NCI-H2196 (cell line): Measurements from ENCODE around the gene SND1.

Source experiments
- DNase-seq: peaks from one replicate; lab custom pipeline; 2025; ENCODE audit not compliant: unreplicated experiment; lab: John Stamatoyannopoulos, UW

The SND1 gene

DNA sequence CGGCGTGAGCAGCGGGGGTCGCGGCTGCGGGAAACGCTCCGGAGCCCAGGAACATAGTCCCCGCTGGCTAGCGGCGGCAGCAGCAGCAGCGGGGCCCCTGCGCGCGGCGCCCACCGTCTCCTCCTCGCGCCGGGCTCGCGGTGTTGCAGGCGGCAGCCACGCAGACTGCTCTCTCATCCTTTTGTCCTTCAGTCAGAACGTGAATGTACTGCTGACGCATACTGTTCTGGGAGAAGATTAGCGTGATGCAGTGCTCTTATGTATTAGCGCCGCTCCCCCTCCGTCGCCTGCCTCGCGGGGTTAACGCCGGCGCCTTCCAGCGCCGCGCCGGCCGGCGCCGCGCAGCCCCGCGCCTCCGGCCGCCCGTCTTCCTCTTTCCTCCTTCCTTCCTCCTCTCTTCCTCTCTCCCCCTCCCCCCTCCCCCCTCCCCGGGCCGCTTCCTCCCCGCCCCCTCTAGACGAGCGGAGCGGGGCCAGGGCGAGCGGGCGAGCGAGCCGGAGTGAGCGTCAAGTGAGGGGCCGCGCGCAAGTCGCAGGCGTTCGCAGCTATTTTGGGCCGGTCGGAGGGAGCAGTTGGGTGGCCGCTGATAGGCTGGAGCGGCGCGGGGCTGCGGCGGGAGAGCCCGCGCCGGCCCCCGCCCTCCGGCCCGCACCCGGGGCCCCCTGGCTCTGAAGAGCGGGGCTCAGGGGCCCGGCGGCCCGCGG lies 380.1 kb downstream of the SND1 start:
- DNase-seq: peak; percentile 53

GRCh38 chr7:128032605-128033235 lies 380.7 kb downstream of the SND1 start:
- no peak for DNase-seq

DNA sequence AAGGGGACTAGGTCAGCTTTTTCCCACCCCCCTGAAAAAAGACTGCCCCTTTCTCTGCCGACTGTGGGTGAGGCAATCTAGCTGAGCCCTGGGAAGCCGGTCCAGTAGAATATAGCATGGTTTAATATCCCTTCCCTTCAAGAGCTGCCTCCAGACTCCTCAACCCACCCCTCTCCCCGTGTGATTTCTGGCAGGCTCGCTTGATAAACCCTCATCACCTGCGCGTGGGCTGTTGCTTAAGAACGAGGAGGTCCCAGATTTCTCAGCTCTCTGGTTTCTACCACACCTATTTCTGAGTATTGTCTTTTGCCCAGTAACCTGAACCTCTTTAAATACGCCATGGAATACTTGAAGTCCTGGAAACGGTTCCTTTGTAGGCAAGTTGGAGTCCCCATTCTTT lies 381.3 kb downstream of the SND1 start:
- DNase-seq: peak; percentile 12

DNA sequence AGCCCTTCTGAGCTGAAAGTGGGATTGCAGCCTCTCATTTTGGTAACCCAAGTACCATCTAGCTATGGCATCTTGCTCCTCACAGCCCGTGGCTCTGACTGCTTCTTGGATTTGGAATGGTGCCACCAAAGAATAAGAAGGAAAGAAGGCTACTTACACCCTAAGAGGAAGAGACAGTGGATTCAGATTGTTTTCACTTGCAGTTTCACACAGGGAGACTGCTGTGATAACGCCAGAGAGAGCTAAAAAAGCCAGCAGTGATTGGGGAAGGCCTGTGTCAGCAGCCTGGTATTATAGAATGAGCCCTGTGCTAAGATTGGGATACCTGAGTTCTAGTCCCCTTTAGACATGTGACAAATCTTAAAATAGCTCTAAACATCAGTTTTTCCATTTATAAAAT lies 382.8 kb downstream of the SND1 start:
- DNase-seq: no peak

DNA sequence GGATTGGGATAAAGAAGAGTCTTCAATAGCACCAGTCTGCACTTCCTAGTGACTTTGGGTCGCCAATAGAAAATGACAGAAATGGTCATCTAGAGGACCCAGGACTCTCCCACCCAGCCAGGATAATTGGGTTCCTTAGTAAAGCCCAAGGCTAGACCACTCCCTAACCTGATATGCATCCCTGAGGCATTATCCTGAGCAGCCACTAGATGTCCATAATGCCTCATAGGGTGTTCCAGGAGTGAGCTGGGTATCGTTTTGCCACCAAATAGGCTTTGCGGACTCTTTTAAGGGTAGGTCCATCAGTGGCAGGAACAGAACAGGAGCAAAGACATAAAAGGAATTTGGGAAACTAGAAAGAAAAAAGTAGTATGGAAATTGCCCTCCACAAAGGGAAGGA lies 383.7 kb downstream of the SND1 start:
- DNase-seq: peak; percentile 26

- DNase-seq: no peak
These were observed 384.4 kb downstream of the SND1 start for GRCh38 chr7:128036226-128036940.

GRCh38 chr7:128037081-128037480 lies 385.1 kb downstream of the SND1 start:
- no peak for DNase-seq

DNA sequence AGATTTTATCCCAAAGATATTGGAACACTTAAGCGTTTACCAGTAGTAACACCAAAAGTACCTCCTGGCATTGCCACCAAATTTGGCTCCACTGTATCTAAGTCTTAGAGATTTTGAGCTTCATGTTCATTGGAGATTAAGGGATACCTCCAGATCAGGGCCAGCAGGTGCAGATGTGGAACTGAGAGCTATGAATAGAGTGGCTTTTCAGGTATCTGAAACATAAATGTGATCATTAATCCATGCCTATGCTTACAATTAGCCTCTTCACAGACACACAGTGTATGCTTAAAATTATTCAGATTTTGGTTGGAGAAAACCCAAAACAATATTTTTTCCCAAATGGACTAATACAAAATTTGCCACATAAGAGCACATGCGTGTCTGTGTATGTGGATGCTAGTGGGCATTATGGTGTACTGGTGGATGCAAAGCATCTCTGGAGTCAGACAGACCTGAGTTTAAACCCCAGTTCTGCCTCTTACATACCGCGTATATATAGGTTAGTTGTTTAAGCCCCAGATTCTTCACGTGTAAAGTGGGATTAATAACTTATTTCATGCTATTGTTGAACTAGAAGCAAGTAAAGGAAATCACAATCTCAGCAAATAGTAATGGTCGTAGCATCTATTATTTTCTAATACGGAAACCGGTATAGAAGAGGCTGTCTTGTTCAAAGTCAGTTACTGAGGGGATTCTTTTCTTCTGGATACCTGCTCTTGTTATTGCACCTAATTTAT lies 386.1 kb downstream of the SND1 start:
- no peak for DNase-seq

GRCh38 chr7:128039544-128039953 lies 387.6 kb downstream of the SND1 start:
- no peak for DNase-seq

GRCh38 chr7:128040205-128040604 lies 388.2 kb downstream of the SND1 start:
- no peak for DNase-seq

DNA sequence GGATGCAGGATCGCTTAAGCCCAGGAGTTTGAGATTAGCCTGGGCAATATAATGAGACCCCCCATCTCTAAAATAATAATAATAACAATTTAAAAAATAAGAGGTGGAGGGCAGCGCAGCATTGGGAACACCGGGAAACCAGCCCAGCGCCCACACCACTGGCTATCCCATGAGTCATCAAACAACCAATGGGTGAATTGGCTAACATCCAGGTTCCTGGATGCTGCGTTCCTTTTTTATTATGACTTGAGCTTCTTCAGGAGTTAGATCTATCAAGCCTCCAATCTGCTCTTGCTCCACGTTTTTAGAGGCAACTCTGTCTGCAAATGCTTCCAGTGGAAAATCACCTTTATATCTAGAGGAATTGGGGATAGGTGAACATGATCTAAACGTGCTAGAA lies 389.2 kb downstream of the SND1 start:
- peak; percentile 9 for DNase-seq

GRCh38 chr7:128042012-128042411 lies 390.0 kb downstream of the SND1 start:
- no peak for DNase-seq

- DNase-seq: no peak
These were observed 392.1 kb downstream of the SND1 start for GRCh38 chr7:128044064-128044463.

DNA sequence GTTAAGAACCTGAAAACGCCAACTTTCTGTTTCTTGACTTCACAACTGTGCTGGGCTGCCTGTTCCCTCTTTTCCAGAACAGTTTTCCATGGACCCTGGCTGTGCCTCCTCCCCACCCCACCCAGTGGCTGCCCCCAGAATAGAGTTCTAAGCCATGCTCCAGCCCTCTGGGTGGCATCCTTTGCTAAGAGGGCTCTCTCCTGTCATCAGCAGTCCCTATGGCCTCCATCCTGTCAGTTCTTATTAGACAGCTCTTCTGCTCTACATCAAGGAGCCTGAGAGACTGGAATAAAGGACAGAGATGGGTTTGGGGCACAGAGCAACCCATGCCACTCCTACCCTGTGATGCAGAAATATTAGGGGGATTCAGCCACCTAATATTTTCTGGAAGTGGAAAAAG lies 393.2 kb downstream of the SND1 start:
- DNase-seq: no peak

- DNase-seq: no peak
These were observed 393.8 kb downstream of the SND1 start for GRCh38 chr7:128045766-128046165.

DNA sequence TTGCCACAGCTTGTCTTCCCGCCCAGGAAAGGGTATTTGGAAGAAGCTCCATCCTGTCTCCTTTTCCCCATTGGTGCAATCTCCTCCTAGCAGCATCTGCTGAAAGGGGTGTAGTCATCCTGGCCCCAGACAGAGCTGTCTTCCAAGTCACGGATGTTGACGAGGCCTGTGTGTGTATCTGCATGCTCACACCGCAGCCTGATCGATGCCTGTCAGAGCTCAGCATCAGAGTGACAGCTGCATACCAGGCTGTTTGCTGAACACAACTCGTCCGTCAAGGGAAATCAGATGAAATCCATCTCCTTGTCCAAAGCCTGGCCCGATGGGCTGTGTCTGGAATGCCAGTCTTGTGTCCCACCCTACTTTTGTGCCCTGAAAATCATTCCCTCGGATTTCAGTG lies 400.4 kb downstream of the SND1 start:
- DNase-seq: no peak

GRCh38 chr7:128053023-128053422 lies 401.0 kb downstream of the SND1 start:
- DNase-seq: peak; percentile 48

DNA sequence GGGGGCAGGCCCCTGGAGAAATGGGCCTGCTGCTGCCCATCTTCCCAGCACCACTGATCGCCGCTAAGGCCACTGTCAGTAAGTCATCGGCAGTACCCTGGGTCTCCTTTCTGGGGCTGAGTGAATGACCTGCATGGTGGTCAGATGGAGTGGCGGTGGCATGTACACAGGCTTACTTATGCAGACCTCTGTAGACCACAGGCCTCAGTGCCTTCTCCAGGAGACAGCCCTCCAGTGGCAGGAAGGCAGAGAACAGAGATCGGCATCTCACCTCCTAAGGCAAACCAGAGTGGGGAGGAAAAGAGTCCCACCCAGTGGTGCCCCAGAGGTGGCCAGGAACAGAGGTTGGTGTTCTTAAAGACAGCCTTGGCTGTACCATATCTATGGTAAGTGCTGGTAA lies 402.0 kb downstream of the SND1 start:
- no peak for DNase-seq

GRCh38 chr7:128054511-128054910 lies 402.5 kb downstream of the SND1 start:
- DNase-seq: no peak

GRCh38 chr7:128055637-128056036 lies 403.6 kb downstream of the SND1 start:
- no peak for DNase-seq

- no peak for DNase-seq
These were observed 404.9 kb downstream of the SND1 start for GRCh38 chr7:128056901-128057300.

GRCh38 chr7:128057909-128058308 lies 405.9 kb downstream of the SND1 start:
- no peak for DNase-seq
